AG09319 (cell line): Measurements from ENCODE around the gene C2orf92.

Experiments
- DNase-seq: peaks from one replicate; pipeline ENCODE4 v3.0.0-alpha.2; 2010; ENCODE audit warnings: low read depth; ENCODE audit errors: extremely low read depth
- TF ChIP-seq, protein P1 (sequence below): IDR thresholded peaks from 2 replicates; pipeline ENCODE4 v1.5.1; 2011; ENCODE audit warnings: low read depth, mild to moderate bottlenecking, inconsistent platforms, low read length, moderate library complexity

C2orf92 gene

DNA sequence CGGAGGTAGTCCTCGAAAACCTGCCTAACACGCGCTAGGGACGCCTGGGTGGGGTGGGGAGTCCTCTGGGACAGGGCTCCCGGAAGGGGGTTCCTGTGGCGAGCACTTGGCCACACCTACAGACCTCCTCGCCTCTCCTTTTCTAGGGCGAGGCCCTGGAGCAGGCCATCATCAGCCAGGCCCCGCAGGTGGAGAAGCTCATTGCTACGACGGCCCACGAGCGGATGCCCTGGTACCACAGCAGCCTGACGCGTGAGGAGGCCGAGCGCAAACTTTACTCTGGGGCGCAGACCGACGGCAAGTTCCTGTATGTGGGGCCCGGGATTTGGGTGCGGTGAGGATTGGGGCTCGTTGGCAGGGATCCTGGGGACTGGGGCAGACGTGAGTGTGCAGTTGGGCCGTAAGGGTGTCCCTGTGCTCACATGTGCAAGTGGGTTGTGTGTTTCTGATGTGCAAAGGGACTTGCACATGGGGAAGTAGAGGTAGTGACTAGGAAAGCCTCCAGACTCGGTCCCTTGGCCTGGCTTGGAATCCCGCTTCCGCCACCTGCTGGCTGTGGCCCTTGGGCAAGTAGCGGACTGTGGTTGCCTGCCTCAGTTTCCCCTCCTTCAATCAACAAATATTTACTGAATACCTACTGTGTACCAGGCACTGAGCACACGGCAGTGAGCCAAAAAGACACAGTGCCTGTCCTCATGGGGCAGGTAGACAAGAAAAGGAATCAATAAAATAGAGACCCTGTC is 55.6 kb downstream of the C2orf92 start:
- TF ChIP-seq, protein P1, sequence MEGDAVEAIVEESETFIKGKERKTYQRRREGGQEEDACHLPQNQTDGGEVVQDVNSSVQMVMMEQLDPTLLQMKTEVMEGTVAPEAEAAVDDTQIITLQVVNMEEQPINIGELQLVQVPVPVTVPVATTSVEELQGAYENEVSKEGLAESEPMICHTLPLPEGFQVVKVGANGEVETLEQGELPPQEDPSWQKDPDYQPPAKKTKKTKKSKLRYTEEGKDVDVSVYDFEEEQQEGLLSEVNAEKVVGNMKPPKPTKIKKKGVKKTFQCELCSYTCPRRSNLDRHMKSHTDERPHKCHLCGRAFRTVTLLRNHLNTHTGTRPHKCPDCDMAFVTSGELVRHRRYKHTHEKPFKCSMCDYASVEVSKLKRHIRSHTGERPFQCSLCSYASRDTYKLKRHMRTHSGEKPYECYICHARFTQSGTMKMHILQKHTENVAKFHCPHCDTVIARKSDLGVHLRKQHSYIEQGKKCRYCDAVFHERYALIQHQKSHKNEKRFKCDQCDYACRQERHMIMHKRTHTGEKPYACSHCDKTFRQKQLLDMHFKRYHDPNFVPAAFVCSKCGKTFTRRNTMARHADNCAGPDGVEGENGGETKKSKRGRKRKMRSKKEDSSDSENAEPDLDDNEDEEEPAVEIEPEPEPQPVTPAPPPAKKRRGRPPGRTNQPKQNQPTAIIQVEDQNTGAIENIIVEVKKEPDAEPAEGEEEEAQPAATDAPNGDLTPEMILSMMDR = no peak
- no peak for DNase-seq

- TF ChIP-seq, protein P1 = no peak
- no peak for DNase-seq
Observed at GRCh38 chr2:97726261-97727064, 57.0 kb downstream of the C2orf92 start.

GRCh38 chr2:97727296-97727695 is 57.8 kb downstream of the C2orf92 start:
- TF ChIP-seq, protein P1 = no peak
- DNase-seq = no peak

- TF ChIP-seq, protein P1 = no peak
- no peak for DNase-seq
Observed at GRCh38 chr2:97728091-97728731, 58.7 kb downstream of the C2orf92 start.

GRCh38 chr2:97730245-97730644 is 60.7 kb downstream of the C2orf92 start:
- DNase-seq = no peak
- TF ChIP-seq, protein P1 = no peak

GRCh38 chr2:97731274-97732020 is 61.9 kb downstream of the C2orf92 start:
- no peak for DNase-seq
- TF ChIP-seq, protein P1 = no peak
